SK-N-SH treated with all-trans-retinoic acid at 6 μM for 48 hours (cell line): ENCODE results near the gene CLTCL1.

ENCODE experiments used
- ATAC-seq: fragments of 200-7000 bp; cut with Tn5 transposase; 3 replicates; pipeline ENCODE4 v1.9.1; 2020; ENCODE audit warnings: mild to moderate bottlenecking, moderate library complexity
- ARNTL ChIP-seq: fragments of 450-650 bp; formaldehyde crosslinking; IDR thresholded peaks from 2 replicates; pipeline ENCODE4 v1.5.0; 2020; ENCODE audit warnings: low read depth, mild to moderate bottlenecking, moderate library complexity, borderline replicate concordance
- BACH2 ChIP-seq: fragments of 250-450 bp; sonication (Bioruptor Pico); IDR thresholded peaks from 2 replicates; pipeline ENCODE4 v1.9.0; 2021; ENCODE audit warnings: mild to moderate bottlenecking, borderline replicate concordance
- CREB5 ChIP-seq: fragments of 250-450 bp; sonication (Bioruptor Pico); IDR thresholded peaks from 2 replicates; pipeline ENCODE4 v1.5.1; 2020; ENCODE audit warnings: low read depth, mild to moderate bottlenecking, moderate library complexity
- CSDC2 ChIP-seq: fragments of 250-450 bp; sonication (Bioruptor Pico); IDR thresholded peaks from 2 replicates; pipeline ENCODE4 v1.5.0; 2020; ENCODE audit warnings: mild to moderate bottlenecking, moderate library complexity
- ESRRG ChIP-seq: fragments of 250-450 bp; sonication (Bioruptor Pico); IDR thresholded peaks from 2 replicates; pipeline ENCODE4 v1.6.1; 2021; ENCODE audit warnings: mild to moderate bottlenecking
- ISL1 ChIP-seq: fragments of 250-450 bp; sonication (Bioruptor Pico); IDR thresholded peaks from 2 replicates; pipeline ENCODE4 v2.1.2; 2022; ENCODE audit warnings: mild to moderate bottlenecking, moderate library complexity
- OSR1 ChIP-seq: fragments of 250-450 bp; sonication (Bioruptor Pico); IDR thresholded peaks from 2 replicates; pipeline ENCODE4 v1.8.0; 2022; ENCODE audit warnings: moderate library complexity, mild to moderate bottlenecking, inconsistent platforms
- PATZ1 ChIP-seq: fragments of 250-450 bp; sonication (Bioruptor Pico); IDR thresholded peaks from 2 replicates; pipeline ENCODE4 v1.8.0; 2020; ENCODE audit warnings: mild to moderate bottlenecking, moderate library complexity, borderline replicate concordance
- PPARA ChIP-seq: fragments of 250-450 bp; sonication (Bioruptor Pico); IDR thresholded peaks from 2 replicates; pipeline ENCODE4 v1.5.0; 2020; ENCODE audit warnings: mild to moderate bottlenecking, borderline replicate concordance
- RARB ChIP-seq: fragments of 250-450 bp; sonication (Bioruptor Pico); IDR thresholded peaks from 2 replicates; pipeline ENCODE4 v1.8.0; 2021; ENCODE audit warnings: mild to moderate bottlenecking, moderate library complexity
- TCF4 ChIP-seq: fragments of 250-450 bp; sonication (Bioruptor Pico); IDR thresholded peaks from 2 replicates; pipeline ENCODE4 v1.8.0; 2021; ENCODE audit warnings: mild to moderate bottlenecking, moderate library complexity, borderline replicate concordance
- TOX ChIP-seq: fragments of 250-450 bp; sonication (Bioruptor Pico); IDR thresholded peaks from 2 replicates; pipeline ENCODE4 v1.8.0; 2021; ENCODE audit warnings: mild to moderate bottlenecking, moderate library complexity, borderline replicate concordance
- ZC3H10 ChIP-seq: fragments of 250-450 bp; sonication (Bioruptor Pico); IDR thresholded peaks from 2 replicates; pipeline ENCODE4 v1.5.1; 2021; ENCODE audit warnings: mild to moderate bottlenecking, moderate library complexity
- ZFP3 ChIP-seq: fragments of 250-450 bp; sonication (Bioruptor Pico); IDR thresholded peaks from 2 replicates; pipeline ENCODE4 v1.5.0; 2020; ENCODE audit warnings: mild to moderate bottlenecking, moderate library complexity
- ZFP30 ChIP-seq: fragments of 450-650 bp; formaldehyde crosslinking; IDR thresholded peaks from 2 replicates; pipeline ENCODE4 v1.5.0; 2022; ENCODE audit warnings: mild to moderate bottlenecking, moderate library complexity
- ZNF565 ChIP-seq: fragments of 450-650 bp; formaldehyde crosslinking; conservative IDR thresholded peaks from 2 replicates; pipeline ENCODE4 v1.5.0; 2020; ENCODE audit warnings: low read depth, mild to moderate bottlenecking, moderate library complexity
- ZNF70 ChIP-seq: fragments of 450-650 bp; formaldehyde crosslinking; IDR thresholded peaks from 2 replicates; pipeline ENCODE4 v1.5.0; 2020; ENCODE audit warnings: mild to moderate bottlenecking, moderate library complexity
- ZNF8 ChIP-seq: fragments of 450-650 bp; formaldehyde crosslinking; IDR thresholded peaks from 2 replicates; pipeline ENCODE4 v1.5.0; 2020; ENCODE audit warnings: mild to moderate bottlenecking, moderate library complexity
- TF ChIP-seq, protein P1 (sequence below): fragments of 250-450 bp; sonication (Bioruptor Pico); IDR thresholded peaks from 2 replicates; pipeline ENCODE4 v1.5.0; 2020; ENCODE audit warnings: mild to moderate bottlenecking, moderate library complexity
- TF ChIP-seq, protein P2 (sequence below): fragments of 250-450 bp; sonication (Bioruptor Pico); IDR thresholded peaks from 2 replicates; pipeline ENCODE4 v1.5.1; 2021; ENCODE audit warnings: mild to moderate bottlenecking, moderate library complexity

The CLTCL1 gene

DNA sequence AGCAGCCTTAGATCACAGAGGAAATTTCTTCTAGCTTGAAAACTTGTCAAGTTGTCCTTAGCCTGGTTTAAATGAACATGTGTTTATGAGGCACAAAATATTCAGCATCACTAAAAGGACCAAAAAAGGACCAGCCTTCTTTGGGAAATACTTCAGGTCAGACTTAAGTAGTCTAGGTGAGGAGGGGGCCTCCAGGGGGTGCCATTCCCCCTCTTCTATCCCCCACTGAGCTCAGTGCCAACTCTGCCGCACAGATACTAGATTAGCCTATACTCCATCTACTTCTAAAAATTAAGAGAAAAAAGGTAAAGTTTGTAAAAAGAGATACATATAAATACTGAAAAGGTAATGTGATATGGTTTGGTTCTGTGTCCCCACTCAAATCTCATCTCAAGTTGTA lies 20.6 kb downstream of the CLTCL1 start:
- TF ChIP-seq CSDC2 (CRISPR knock-in tag), result no peak
- no peak for TF ChIP-seq ZNF565 (CRISPR knock-in tag)
- no peak for TF ChIP-seq ZC3H10 (CRISPR knock-in tag)
- no peak for TF ChIP-seq PPARA (CRISPR knock-in tag)
- no peak for TF ChIP-seq ZNF8 (CRISPR knock-in tag)
- no peak for TF ChIP-seq RARB (CRISPR knock-in tag)
- TF ChIP-seq ESRRG (CRISPR knock-in tag), result no peak
- TF ChIP-seq PATZ1 (CRISPR knock-in tag), result no peak
- no peak for TF ChIP-seq ZNF70 (CRISPR knock-in tag)
- no peak for TF ChIP-seq ZFP3 (CRISPR knock-in tag)
- no peak for TF ChIP-seq BACH2 (CRISPR knock-in tag)
- TF ChIP-seq CREB5 (CRISPR knock-in tag), result no peak
- no peak for ATAC-seq

GRCh38 chr22:19266547-19267086 lies 24.9 kb downstream of the CLTCL1 start:
- ATAC-seq, result no peak
- no peak for TF ChIP-seq ARNTL (CRISPR knock-in tag)
- TF ChIP-seq ISL1, result no peak
- TF ChIP-seq TCF4 (CRISPR knock-in tag), result no peak
- no peak for TF ChIP-seq CSDC2 (CRISPR knock-in tag)
- no peak for TF ChIP-seq PPARA (CRISPR knock-in tag)
- TF ChIP-seq ZC3H10 (CRISPR knock-in tag), result no peak
- TF ChIP-seq RARB (CRISPR knock-in tag), result no peak
- TF ChIP-seq, protein P1, sequence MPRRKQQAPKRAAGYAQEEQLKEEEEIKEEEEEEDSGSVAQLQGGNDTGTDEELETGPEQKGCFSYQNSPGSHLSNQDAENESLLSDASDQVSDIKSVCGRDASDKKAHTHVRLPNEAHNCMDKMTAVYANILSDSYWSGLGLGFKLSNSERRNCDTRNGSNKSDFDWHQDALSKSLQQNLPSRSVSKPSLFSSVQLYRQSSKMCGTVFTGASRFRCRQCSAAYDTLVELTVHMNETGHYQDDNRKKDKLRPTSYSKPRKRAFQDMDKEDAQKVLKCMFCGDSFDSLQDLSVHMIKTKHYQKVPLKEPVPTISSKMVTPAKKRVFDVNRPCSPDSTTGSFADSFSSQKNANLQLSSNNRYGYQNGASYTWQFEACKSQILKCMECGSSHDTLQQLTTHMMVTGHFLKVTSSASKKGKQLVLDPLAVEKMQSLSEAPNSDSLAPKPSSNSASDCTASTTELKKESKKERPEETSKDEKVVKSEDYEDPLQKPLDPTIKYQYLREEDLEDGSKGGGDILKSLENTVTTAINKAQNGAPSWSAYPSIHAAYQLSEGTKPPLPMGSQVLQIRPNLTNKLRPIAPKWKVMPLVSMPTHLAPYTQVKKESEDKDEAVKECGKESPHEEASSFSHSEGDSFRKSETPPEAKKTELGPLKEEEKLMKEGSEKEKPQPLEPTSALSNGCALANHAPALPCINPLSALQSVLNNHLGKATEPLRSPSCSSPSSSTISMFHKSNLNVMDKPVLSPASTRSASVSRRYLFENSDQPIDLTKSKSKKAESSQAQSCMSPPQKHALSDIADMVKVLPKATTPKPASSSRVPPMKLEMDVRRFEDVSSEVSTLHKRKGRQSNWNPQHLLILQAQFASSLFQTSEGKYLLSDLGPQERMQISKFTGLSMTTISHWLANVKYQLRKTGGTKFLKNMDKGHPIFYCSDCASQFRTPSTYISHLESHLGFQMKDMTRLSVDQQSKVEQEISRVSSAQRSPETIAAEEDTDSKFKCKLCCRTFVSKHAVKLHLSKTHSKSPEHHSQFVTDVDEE, result no peak

DNA sequence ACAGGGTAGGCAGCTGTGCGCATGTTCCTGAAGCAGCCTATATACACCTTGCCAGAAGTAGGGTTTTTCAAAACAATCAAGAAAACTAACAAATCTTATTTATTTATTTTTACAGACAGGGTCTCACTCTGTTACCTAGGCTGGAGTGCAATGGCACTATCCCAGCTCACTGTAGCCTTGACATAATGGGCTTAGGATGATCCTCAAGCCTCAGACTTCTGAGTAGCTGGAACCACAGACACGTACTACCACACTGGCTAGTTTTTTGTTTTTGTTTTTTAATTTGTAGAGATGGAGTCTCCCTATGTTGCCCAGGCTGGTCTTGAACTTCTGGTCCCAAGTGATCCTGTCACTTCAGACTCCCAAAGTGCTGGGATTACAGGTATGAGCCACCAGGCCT lies 25.7 kb downstream of the CLTCL1 start:
- no peak for ATAC-seq
- no peak for TF ChIP-seq ZNF8 (CRISPR knock-in tag)
- no peak for TF ChIP-seq TCF4 (CRISPR knock-in tag)
- no peak for TF ChIP-seq ZFP30 (CRISPR knock-in tag)
- no peak for TF ChIP-seq OSR1 (CRISPR knock-in tag)
- TF ChIP-seq, all 23 proteins: peak for 0

DNA sequence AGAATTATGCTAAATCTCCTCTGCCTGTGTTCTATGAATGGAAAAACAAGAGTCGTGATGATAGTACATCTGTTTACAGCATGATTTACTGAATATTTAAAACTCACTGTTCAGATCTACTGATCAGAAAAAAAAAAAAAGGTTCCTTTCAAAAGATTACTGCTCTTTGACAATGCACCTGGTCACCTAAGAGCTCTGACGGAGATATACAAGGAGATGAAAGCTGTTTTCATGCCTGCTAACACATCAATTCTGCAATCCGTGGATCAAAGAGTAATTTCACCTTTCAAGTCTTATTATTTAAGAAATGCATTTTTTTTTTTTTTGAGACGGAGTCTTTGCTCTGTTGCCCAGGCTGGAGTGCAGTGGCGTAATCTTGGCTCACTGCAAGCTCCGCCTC lies 30.7 kb downstream of the CLTCL1 start:
- no peak for TF ChIP-seq ZNF70 (CRISPR knock-in tag)
- TF ChIP-seq RARB (CRISPR knock-in tag), result no peak
- TF ChIP-seq OSR1 (CRISPR knock-in tag), result no peak
- TF ChIP-seq, all 23 proteins: peak for 0
- no peak for ATAC-seq

GRCh38 chr22:19260194-19260593 lies 31.3 kb downstream of the CLTCL1 start:
- TF ChIP-seq BACH2 (CRISPR knock-in tag) (no peak), ARNTL (CRISPR knock-in tag) (no peak), PATZ1 (CRISPR knock-in tag) (no peak), TCF4 (CRISPR knock-in tag) (no peak), OSR1 (CRISPR knock-in tag) (no peak), TOX (CRISPR knock-in tag) (no peak), ZC3H10 (CRISPR knock-in tag) (no peak), ESRRG (CRISPR knock-in tag) (no peak), RARB (CRISPR knock-in tag) (no peak), ZFP3 (CRISPR knock-in tag) (no peak), ISL1 (no peak), ZFP30 (CRISPR knock-in tag) (no peak), PPARA (CRISPR knock-in tag) (no peak)
- TF ChIP-seq, protein P1, result no peak
- TF ChIP-seq, protein P2, sequence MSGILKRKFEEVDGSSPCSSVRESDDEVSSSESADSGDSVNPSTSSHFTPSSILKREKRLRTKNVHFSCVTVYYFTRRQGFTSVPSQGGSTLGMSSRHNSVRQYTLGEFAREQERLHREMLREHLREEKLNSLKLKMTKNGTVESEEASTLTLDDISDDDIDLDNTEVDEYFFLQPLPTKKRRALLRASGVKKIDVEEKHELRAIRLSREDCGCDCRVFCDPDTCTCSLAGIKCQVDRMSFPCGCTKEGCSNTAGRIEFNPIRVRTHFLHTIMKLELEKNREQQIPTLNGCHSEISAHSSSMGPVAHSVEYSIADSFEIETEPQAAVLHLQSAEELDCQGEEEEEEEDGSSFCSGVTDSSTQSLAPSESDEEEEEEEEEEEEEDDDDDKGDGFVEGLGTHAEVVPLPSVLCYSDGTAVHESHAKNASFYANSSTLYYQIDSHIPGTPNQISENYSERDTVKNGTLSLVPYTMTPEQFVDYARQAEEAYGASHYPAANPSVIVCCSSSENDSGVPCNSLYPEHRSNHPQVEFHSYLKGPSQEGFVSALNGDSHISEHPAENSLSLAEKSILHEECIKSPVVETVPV (CRISPR knock-in tag), result no peak
- ATAC-seq, result no peak
